HEK293 (cell line): ENCODE data around the gene HBZ.

ENCODE experiments used
- CTCF ChIA-PET: fragments of 350-600 bp; formaldehyde crosslinking; extraction: SDS; loops from one replicate; lab custom pipeline; 2021; ENCODE audit warnings: antibody characterized with exemption; lab: Yijun Ruan, JAX
- POLR2A ChIA-PET: fragments of 300-600 bp; formaldehyde crosslinking; extraction: SDS; loops from one replicate; lab custom pipeline; 2020; ENCODE audit warnings: antibody characterized with exemption, inconsistent platforms; lab: Yijun Ruan, JAX
- H3K27ac ChIP-seq: fragments of 200-500 bp; sonication (Bioruptor generic); 2 replicates; pipeline ENCODE4 v1.5.1; 2014; ENCODE audit warnings: low read depth, low read length, control low read depth, inconsistent platforms; ENCODE audit errors: extremely low read depth
- H3K36me3 ChIP-seq, 2 experiments: fragments of 200-500 bp in 1 of 2; sonication (Bioruptor generic) in 1 of 2; 1 replicate in 1 of 2; 2 replicates in 1 of 2; pipeline ENCODE4 v1.5.1; 2014 to 2017; ENCODE audit warnings: inconsistent platforms in 2 of 2, low read length in 2 of 2; ENCODE audit not compliant: control insufficient read depth in 2 of 2, insufficient read depth in 1 of 2
- H3K4me1 ChIP-seq: fragments of 200-500 bp; sonication (Bioruptor generic); 2 replicates; pipeline ENCODE4 v1.5.1; 2014; ENCODE audit warnings: mild to moderate bottlenecking, low read length, inconsistent platforms; ENCODE audit not compliant: control insufficient read depth, insufficient read depth
- H3K4me3 ChIP-seq: 2 replicates; pipeline ENCODE4 v1.5.1; 2011; ENCODE audit warnings: low read depth, mild to moderate bottlenecking, control low read depth, low read length, moderate library complexity
- H3K9me3 ChIP-seq: fragments of 200-500 bp; sonication (Bioruptor generic); 2 replicates; pipeline ENCODE4 v1.5.1; 2014; ENCODE audit warnings: low read depth, low read length, inconsistent platforms; ENCODE audit not compliant: control insufficient read depth, insufficient read depth
- EGR2 ChIP-seq: fragments of 450-650 bp; formaldehyde crosslinking; IDR thresholded peaks from 2 replicates; pipeline ENCODE4 v1.5.1; 2016; ENCODE audit warnings: low read depth, missing biosample characterization, missing genetic modification characterization
- GLI2 ChIP-seq: fragments of 450-650 bp; formaldehyde crosslinking; IDR thresholded peaks from 2 replicates; pipeline ENCODE4; 2017; ENCODE audit warnings: missing biosample characterization, missing genetic modification characterization, low read depth, borderline replicate concordance
- GLI4 ChIP-seq: fragments of 450-650 bp; formaldehyde crosslinking; IDR thresholded peaks from 2 replicates; pipeline ENCODE4 v1.5.1; 2016; ENCODE audit warnings: missing biosample characterization, missing genetic modification characterization
- HOXC10 ChIP-seq: sonication (generic); formaldehyde crosslinking; IDR thresholded peaks from 2 replicates; pipeline ENCODE4 v1.8.1; 2023; ENCODE audit warnings: mild to moderate bottlenecking, missing genetic modification reagents
- SP2 ChIP-seq: fragments of 450-650 bp; formaldehyde crosslinking; IDR thresholded peaks from 2 replicates; pipeline ENCODE4 v1.5.1; 2016; ENCODE audit warnings: missing biosample characterization, missing genetic modification characterization
- SP3 ChIP-seq: fragments of 450-650 bp; formaldehyde crosslinking; IDR thresholded peaks from 2 replicates; pipeline ENCODE4 v1.5.1; 2016; ENCODE audit warnings: missing biosample characterization, missing genetic modification characterization
- ZFHX2 ChIP-seq: fragments of 450-650 bp; formaldehyde crosslinking; conservative IDR thresholded peaks from 2 replicates; pipeline ENCODE4 v1.5.1; 2016; ENCODE audit warnings: missing biosample characterization, missing genetic modification characterization
- ZFP3 ChIP-seq: fragments of 450-650 bp; formaldehyde crosslinking; IDR thresholded peaks from 2 replicates; pipeline ENCODE4 v1.5.1; 2016; ENCODE audit warnings: low read depth, missing biosample characterization, missing genetic modification characterization
- ZNF121 ChIP-seq: fragments of 450-650 bp; formaldehyde crosslinking; IDR thresholded peaks from 2 replicates; pipeline ENCODE4 v1.5.1; 2016; ENCODE audit warnings: missing biosample characterization, missing genetic modification characterization
- ZNF146 ChIP-seq: fragments of 450-650 bp; formaldehyde crosslinking; IDR thresholded peaks from 2 replicates; pipeline ENCODE4 v1.5.1; 2016; ENCODE audit warnings: missing biosample characterization, missing genetic modification characterization
- ZNF214 ChIP-seq: fragments of 450-650 bp; formaldehyde crosslinking; IDR thresholded peaks from 2 replicates; pipeline ENCODE4 v1.5.1; 2017; ENCODE audit warnings: missing biosample characterization, mild to moderate bottlenecking, missing genetic modification characterization, borderline replicate concordance
- ZNF302 ChIP-seq: fragments of 450-650 bp; formaldehyde crosslinking; IDR thresholded peaks from 2 replicates; pipeline ENCODE4 v1.5.1; 2016; ENCODE audit warnings: missing biosample characterization, missing genetic modification characterization, low read depth
- ZNF404 ChIP-seq: fragments of 450-650 bp; formaldehyde crosslinking; IDR thresholded peaks from 2 replicates; pipeline ENCODE4 v1.5.1; 2017; ENCODE audit warnings: missing biosample characterization, missing genetic modification characterization
- ZNF426 ChIP-seq: fragments of 450-650 bp; formaldehyde crosslinking; IDR thresholded peaks from 2 replicates; pipeline ENCODE4 v1.5.1; 2017; ENCODE audit warnings: missing biosample characterization, missing genetic modification characterization, mild to moderate bottlenecking, inconsistent platforms, moderate library complexity
- ZNF501 ChIP-seq: fragments of 450-650 bp; formaldehyde crosslinking; IDR thresholded peaks from 2 replicates; pipeline ENCODE4 v1.5.1; 2016; ENCODE audit warnings: missing biosample characterization, missing genetic modification characterization
- ZNF514 ChIP-seq: fragments of 450-650 bp; formaldehyde crosslinking; IDR thresholded peaks from 2 replicates; pipeline ENCODE4 v1.5.1; 2016; ENCODE audit warnings: missing biosample characterization, missing genetic modification characterization
- ZNF560 ChIP-seq: fragments of 450-650 bp; formaldehyde crosslinking; IDR thresholded peaks from 2 replicates; pipeline ENCODE4 v1.5.1; 2017; ENCODE audit warnings: missing biosample characterization, missing genetic modification characterization, borderline replicate concordance
- ZNF621 ChIP-seq: fragments of 450-650 bp; formaldehyde crosslinking; IDR thresholded peaks from 2 replicates; pipeline ENCODE4 v1.5.1; 2017; ENCODE audit warnings: missing biosample characterization, missing genetic modification characterization
- ZNF664 ChIP-seq: fragments of 450-650 bp; formaldehyde crosslinking; IDR thresholded peaks from 2 replicates; pipeline ENCODE4 v1.5.1; 2016; ENCODE audit warnings: missing biosample characterization, missing genetic modification characterization
- ZNF670 ChIP-seq: fragments of 450-650 bp; formaldehyde crosslinking; IDR thresholded peaks from 2 replicates; pipeline ENCODE4 v1.5.1; 2016; ENCODE audit warnings: missing biosample characterization, missing genetic modification characterization, low read depth
- ZNF776 ChIP-seq: fragments of 450-650 bp; formaldehyde crosslinking; IDR thresholded peaks from 2 replicates; pipeline ENCODE4 v1.5.0; 2017; ENCODE audit warnings: missing biosample characterization, missing genetic modification characterization, borderline replicate concordance
- TF ChIP-seq, protein P1 (sequence below): fragments of 450-650 bp; formaldehyde crosslinking; IDR thresholded peaks from 2 replicates; pipeline ENCODE4 v1.5.1; 2017; ENCODE audit warnings: missing biosample characterization, missing genetic modification characterization
- TF ChIP-seq, protein P2 (sequence below): IDR thresholded peaks from 2 replicates; pipeline ENCODE4 v1.6.1; 2011; ENCODE audit warnings: mild to moderate bottlenecking, low read depth, low read length, borderline replicate concordance
- TF ChIP-seq, protein P3 (sequence below): fragments of 450-650 bp; formaldehyde crosslinking; IDR thresholded peaks from 2 replicates; pipeline ENCODE4 v1.5.1; 2016; ENCODE audit warnings: missing biosample characterization, missing genetic modification characterization

HBZ gene

DNA sequence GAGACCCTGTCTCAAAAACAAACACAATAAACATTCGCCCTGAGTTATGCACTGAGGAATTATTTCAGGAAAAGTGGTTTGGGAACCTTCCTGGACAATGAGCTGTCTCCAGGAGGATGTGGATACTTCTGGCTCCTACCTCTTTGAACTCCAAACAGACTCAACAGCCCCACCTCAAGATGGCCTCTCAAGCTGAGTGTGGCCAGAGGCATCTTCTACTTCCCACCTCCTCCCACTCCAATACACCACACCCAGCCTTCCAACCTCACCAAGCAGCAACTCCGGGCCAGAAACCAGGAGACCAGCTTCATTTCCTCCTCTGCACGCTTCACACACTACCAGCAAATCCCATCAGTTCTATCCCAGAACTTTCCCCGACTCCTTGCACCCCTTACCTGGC, 39.4 kb downstream of the HBZ start:
- Histone ChIP-seq H3K4me1 (no peaks in the 10 kb centered on the region), H3K9me3 (no peaks in the 10 kb centered on the region)
- TF ChIP-seq ZNF621 (tag by site-specific recombination) (no peak), EGR2 (tag by site-specific recombination) (peak; percentile 64), ZFHX2 (tag by site-specific recombination) (peak; percentile 54)
- TF ChIP-seq, all 188 proteins: peak for 2
- ChIA-PET CTCF (interaction anchor here (1.1 to 1.9 kb wide), 4 partner anchors 10 to 95 kb away, joined by 3 to 9 read pairs (median 7); no protein-coding TSS in a partner anchor), POLR2A (interaction anchor here (0.6 to 1.0 kb wide), 2 partner anchors 10 to 20 kb away, joined by 4 to 5 read pairs; no protein-coding TSS in a partner anchor)
- Histone ChIP-seq H3K27ac (no peak overlapping the region), H3K4me3 (no peak overlapping the region), H3K36me3 (peaks cover 53 to 95% of the 10 kb centered on the region in 2 experiments; a peak in 2 of 3 replicates)

DNA sequence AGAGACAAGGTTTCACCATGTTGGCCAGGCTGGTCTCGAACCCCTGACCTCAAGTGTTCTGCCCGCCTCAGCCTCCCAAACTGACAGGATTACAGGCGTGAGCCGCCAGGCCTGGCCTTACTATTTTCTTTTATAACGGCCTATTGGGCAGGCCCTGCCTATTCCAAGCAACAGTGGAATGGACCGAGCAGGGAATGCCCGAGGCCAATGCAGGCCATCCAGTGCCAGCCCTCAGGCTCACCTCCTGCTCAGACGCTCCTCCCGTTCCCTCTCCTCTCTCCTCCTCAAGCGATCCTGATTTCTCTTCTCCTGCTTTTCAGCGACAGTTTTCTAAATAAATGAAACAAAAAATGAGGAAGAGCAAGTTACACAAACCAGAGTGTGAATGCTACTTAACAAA, 40.2 kb downstream of the HBZ start:
- H3K4me1 ChIP-seq: no peaks in the 10 kb centered on the region
- POLR2A ChIA-PET: no interaction called here
- H3K36me3 ChIP-seq: peaks cover 59 to 96% of the 10 kb centered on the region in 2 experiments
- H3K4me3 ChIP-seq: no peak overlapping the region
- CTCF ChIA-PET: interaction anchor here (1.0 to 1.6 kb wide), 3 partner anchors 11 to 96 kb away, joined by 3 to 6 read pairs (median 6); no protein-coding TSS in a partner anchor
- H3K27ac ChIP-seq: no peak overlapping the region
- TF ChIP-seq, protein P1, sequence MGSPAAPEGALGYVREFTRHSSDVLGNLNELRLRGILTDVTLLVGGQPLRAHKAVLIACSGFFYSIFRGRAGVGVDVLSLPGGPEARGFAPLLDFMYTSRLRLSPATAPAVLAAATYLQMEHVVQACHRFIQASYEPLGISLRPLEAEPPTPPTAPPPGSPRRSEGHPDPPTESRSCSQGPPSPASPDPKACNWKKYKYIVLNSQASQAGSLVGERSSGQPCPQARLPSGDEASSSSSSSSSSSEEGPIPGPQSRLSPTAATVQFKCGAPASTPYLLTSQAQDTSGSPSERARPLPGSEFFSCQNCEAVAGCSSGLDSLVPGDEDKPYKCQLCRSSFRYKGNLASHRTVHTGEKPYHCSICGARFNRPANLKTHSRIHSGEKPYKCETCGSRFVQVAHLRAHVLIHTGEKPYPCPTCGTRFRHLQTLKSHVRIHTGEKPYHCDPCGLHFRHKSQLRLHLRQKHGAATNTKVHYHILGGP (tag by site-specific recombination): no peak
- TF ChIP-seq ZNF776 (tag by site-specific recombination): no peak
- no peaks in the 10 kb centered on the region for H3K9me3 ChIP-seq

DNA sequence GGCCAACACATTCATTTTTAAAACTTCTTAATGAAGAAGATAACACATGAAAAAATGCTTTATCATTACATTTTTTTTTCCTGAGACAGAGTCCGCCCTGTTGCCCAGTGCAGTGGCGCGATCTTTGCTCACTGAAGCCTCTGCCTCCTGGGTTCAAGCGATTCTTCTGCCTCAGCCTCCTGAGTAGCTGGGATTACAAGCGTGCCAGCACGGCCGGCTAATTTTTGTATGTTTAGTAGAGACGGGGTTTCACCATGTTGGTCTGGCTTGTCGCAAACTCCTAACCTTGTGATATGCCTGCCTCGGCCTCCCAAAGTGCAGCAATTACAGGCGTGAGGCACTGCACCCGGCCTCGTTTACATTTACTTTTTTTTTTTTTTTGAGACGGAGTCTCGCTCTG, 41.0 kb downstream of the HBZ start:
- peaks cover 65 to 97% of the 10 kb centered on the region in 2 experiments for H3K36me3 ChIP-seq
- TF ChIP-seq ZNF514 (tag by site-specific recombination): no peak
- no peak for TF ChIP-seq ZNF121 (tag by site-specific recombination)
- no peak for TF ChIP-seq ZNF146 (tag by site-specific recombination)
- TF ChIP-seq ZNF302: no peak
- TF ChIP-seq SP3: no peak
- TF ChIP-seq ZNF501 (tag by site-specific recombination): no peak
- TF ChIP-seq ZFP3 (tag by site-specific recombination): no peak
- TF ChIP-seq ZNF426: no peak
- TF ChIP-seq ZNF664 (tag by site-specific recombination): no peak
- TF ChIP-seq, protein P2, sequence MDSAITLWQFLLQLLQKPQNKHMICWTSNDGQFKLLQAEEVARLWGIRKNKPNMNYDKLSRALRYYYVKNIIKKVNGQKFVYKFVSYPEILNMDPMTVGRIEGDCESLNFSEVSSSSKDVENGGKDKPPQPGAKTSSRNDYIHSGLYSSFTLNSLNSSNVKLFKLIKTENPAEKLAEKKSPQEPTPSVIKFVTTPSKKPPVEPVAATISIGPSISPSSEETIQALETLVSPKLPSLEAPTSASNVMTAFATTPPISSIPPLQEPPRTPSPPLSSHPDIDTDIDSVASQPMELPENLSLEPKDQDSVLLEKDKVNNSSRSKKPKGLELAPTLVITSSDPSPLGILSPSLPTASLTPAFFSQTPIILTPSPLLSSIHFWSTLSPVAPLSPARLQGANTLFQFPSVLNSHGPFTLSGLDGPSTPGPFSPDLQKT: no peak
- no peak for TF ChIP-seq ZNF670 (tag by site-specific recombination)
- TF ChIP-seq ZNF560 (tag by site-specific recombination): no peak
- TF ChIP-seq, protein P3, sequence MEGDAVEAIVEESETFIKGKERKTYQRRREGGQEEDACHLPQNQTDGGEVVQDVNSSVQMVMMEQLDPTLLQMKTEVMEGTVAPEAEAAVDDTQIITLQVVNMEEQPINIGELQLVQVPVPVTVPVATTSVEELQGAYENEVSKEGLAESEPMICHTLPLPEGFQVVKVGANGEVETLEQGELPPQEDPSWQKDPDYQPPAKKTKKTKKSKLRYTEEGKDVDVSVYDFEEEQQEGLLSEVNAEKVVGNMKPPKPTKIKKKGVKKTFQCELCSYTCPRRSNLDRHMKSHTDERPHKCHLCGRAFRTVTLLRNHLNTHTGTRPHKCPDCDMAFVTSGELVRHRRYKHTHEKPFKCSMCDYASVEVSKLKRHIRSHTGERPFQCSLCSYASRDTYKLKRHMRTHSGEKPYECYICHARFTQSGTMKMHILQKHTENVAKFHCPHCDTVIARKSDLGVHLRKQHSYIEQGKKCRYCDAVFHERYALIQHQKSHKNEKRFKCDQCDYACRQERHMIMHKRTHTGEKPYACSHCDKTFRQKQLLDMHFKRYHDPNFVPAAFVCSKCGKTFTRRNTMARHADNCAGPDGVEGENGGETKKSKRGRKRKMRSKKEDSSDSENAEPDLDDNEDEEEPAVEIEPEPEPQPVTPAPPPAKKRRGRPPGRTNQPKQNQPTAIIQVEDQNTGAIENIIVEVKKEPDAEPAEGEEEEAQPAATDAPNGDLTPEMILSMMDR (tag by site-specific recombination): no peak
- no peak for TF ChIP-seq GLI4 (tag by site-specific recombination)
- no peak for TF ChIP-seq HOXC10 (CRISPR knock-in tag)
- no peak for TF ChIP-seq ZNF214 (tag by site-specific recombination)
- no peak for TF ChIP-seq GLI2 (tag by site-specific recombination)
- TF ChIP-seq SP2 (tag by site-specific recombination): no peak
- no peak for TF ChIP-seq ZNF404 (tag by site-specific recombination)

More for the DNA sequence above, 41.0 kb downstream of the HBZ start:
- Histone ChIP-seq H3K4me1 (no peaks in the 10 kb centered on the region), H3K9me3 (no peaks in the 10 kb centered on the region), H3K4me3 (no peak overlapping the region), H3K27ac (no peak overlapping the region)
- CTCF ChIA-PET: interaction anchor here (0.6 to 1.6 kb wide), 3 partner anchors 12 to 154 kb away, joined by 3 to 6 read pairs (median 6); no protein-coding TSS in a partner anchor
- POLR2A ChIA-PET: no interaction called here
